ENCODE results near the gene WWOX.

- TF ChIP-seq CTCF (IDR thresholded peaks at IDR 0.05; ENCODE audit: borderline replicate concordance, extremely low read depth, low read length, poor library complexity, severe bottlenecking) (no peak), EZH2 (IDR thresholded peaks at IDR 0.05; ENCODE audit: borderline replicate concordance, low read depth, low read length, severe bottlenecking) (no peak)
Observed at GRCh38 chr16:78529881-78530280, 430.4 kb downstream of the WWOX start.
